Fibroblast of pulmonary artery (primary cell): ENCODE measurements around the gene MCM5.

ENCODE experiments used
- DNase-seq: peaks from one replicate; pipeline ENCODE4 v3.0.0-alpha.2; 2010; ENCODE audit warnings: low read depth
- H3K4me3 ChIP-seq: replicated peaks from 2 replicates; pipeline ENCODE4 v1.5.1; 2011; ENCODE audit warnings: low read depth, mild to moderate bottlenecking, control low read depth, low read length, moderate library complexity
- CTCF ChIP-seq: IDR thresholded peaks from 2 replicates; pipeline ENCODE4 v1.5.1; 2011; ENCODE audit warnings: mild to moderate bottlenecking, control low read depth, low read length, inconsistent platforms; ENCODE audit errors: missing control alignments

MCM5 gene

GRCh38 chr22:35399678-35400500, at the start of gene MCM5:
Gene MCM5 (plus strand): TSS chr22:35400140. CDS start chr22:35400439, 299 bp downstream.
- no peak for TF ChIP-seq CTCF
- peak within 1 kb of the TSS; percentile 89 for H3K4me3 ChIP-seq
- peak; percentile 97 for DNase-seq

GRCh38 chr22:35350539-35351503, 49.1 kb upstream of the MCM5 start:
- H3K4me3 ChIP-seq, result peak overlapping the region; percentile 64
- peak; percentile 80 for TF ChIP-seq CTCF
- peak; percentile 93 for DNase-seq

DNA sequence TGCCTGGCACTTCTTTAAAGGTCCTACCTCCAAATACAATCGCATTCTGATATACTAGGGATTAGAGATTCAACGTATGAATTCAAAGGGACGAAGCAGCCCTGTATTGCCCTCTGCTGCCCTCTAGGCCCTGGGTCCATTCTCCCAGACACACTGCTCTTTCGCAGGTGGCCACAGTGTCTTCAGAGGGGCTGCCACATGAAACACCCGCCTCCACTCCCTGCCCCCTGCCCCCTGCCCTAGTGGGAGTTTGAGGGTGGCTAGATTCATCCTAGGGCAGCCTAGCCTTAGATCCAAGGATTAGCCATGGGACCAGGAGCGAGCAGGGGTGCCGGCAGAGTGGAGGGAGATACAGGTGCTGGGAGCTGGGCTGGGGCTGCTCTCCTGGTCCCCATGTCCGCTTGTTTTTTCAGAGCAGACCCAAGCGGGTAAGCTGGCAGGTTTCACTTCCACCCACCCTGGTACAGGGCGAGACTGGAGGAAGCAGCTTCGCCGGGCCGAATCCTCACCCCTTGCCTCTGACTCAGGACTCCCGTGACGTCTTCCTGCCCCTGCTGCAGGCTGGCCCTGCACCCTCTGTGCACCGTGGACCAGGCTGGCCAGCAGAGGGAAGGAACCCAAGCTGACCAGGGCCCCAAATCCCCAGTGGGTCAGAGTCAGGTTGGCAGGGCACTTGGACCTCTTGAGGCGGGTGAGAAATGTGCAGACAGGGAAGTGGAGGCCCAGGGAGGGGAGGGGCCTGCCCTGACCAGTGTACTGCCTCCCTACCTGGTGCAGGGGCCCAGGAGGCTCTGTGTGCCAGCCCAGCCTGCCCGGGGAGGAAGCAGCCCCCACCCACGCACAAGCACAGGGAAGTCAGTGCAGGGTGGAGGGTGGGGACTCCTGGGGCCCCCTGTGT, 47.5 kb upstream of the MCM5 start:
- no peak for DNase-seq
- no peak for TF ChIP-seq CTCF
- H3K4me3 ChIP-seq, result no peak overlapping the region

DNA sequence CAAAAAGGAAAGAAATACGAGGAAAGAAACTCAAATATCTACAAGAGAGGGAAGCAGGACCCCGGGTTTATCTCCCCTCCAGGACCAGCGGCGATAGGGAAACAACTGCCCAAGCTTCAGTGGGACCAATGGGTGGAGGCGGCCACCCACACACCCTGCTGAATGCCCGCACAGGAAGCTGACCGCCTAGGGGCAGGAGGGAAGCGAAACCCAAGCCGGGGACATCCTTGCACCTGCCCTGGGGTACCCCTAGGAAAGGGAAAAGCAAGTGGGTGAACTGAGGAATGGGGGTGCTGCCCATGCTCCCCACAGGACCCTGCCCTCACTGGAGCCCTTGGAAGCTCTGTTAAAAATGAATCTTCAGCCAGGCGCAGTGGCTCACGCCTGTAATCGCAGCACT, 46.6 kb upstream of the MCM5 start:
- H3K4me3 ChIP-seq, result no peak overlapping the region
- DNase-seq, result no peak
- TF ChIP-seq CTCF, result no peak

DNA sequence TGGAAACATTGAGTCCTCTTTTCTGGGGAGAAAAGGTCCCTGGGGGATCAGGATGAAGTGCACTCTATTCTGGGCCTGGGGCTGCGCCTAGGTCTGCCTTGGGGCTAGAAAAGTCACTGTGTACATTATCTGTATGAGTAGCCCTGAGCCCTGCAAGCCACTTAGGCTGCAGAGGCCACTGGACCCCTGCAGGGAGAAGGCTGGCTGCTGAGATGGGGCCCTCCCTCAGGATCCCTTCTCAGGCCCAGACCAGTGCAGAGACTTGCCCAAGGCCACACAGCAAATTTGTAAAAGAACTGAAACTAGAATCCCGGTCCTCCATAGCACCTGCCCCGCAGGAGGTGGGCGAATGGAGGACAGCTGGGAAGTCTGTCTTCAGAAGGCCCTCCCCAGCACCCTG, 45.9 kb upstream of the MCM5 start:
- H3K4me3 ChIP-seq, result no peak overlapping the region
- TF ChIP-seq CTCF, result no peak
- DNase-seq, result no peak

DNA sequence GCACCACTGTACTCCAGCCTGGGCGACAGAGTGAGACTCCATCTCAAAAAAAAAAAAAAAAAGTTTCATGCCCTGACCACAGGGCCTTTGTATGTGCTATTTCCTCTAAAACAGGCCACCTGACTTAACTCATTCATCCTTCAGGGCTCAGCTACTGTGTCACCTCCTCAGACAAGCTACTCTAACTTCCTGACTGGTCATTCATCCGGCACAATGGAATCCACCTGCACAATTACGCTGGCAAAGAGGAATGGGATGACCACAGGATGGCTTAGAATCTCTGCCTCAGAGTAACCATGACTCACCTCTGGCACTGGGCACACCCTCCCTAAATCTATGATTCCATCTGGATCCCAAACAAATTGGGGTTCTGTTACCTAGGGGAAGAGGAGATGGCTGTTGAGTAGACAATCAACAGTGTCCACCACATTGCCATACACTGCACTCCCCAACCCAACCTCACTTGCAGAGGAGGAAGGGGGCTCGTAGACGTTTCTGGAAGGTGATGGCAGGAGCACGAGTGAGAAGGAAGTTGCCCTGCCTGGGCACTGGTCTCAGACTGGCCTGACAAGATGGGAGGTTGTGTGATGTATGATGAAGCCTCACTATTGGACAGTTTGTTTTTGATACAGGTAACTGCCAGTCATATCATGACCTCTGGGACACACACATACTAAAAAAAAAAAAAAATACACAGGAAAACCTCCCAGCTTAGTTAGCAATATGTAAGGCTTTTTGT, 41.9 kb upstream of the MCM5 start:
- no peak overlapping the region for H3K4me3 ChIP-seq
- DNase-seq, result no peak
- no peak for TF ChIP-seq CTCF
